ENCODE measurements around the gene F2R.
A peak's percentile ranks its signal among the peaks of the same experiment; 100 is the strongest.
"Not testable (repeated sequence)": the region's sequence is repeated elsewhere in the genome, so short reads cannot be mapped to it uniquely, and the experiment has no call there.

Gene F2R

GRCh38 chr5:76715736-76716455 is at the start of gene F2R:
TSS of gene F2R (plus strand) at chr5:76716126. CDS start at chr5:76716308, 182 bp downstream.
- DNase-seq = peak; percentile 86

- DNase-seq = no peak
These were observed 48.4 kb upstream of the F2R start for GRCh38 chr5:76667495-76667894.

DNA sequence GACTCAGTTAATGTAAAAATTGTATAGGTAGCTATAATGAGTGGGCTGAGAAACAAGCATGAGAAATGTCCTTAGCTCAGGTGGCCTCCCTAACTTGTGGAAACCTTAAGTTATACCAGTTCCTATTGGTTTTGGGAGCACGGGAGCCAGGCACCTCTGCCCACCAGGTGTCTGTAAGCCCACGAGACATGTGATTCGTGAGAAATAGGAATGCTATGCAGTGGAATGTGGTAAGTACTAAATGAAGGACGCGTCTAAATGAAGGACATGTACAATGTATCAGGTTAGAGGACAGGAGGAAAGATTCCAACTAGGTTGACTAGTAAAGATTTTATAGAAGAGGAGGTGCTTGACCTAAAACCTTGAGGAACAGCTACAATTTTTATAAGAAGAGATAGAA is 46.7 kb upstream of the F2R start:
- DNase-seq = no peak

DNA sequence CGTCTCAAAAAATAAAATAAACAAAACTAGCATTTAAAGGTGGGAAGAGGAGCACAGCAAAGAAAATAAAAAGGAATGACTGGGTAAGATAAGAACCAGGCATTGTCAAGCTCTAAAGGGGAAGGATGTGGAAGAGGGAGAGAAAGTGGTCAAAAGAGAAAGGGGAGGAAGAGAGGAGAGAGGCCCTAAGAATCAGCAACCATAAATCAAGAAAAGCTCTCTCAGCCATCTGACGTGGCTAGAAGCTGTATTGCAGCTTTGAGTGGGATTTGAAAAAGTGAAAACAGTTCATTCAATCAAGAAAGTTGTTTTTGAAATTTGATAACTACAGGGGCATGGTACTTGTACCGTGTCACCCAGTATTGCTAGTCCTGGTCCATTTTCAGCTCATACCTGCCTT is 45.4 kb upstream of the F2R start:
- no peak for DNase-seq

DNA sequence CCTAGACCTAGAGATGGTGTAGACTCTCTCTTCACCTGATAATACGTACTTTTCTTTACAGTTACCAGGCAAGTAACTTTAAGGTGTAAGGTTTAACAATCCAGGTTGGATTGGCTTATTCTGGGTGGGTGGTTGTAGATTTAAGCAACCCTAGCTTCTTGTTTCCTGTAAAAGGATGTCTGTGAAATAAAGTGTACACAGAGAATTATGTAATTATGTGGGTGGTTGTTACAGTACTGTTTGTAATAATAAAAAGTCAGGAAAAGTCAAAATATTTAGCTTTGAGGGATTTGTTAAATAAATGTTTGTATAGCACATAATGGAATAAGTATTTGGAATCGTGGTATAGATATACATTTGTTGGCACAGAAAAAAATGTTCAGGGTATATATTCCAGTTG is 43.7 kb upstream of the F2R start:
- no peak for DNase-seq

GRCh38 chr5:76673125-76673524 is 42.8 kb upstream of the F2R start:
- DNase-seq = no peak

DNA sequence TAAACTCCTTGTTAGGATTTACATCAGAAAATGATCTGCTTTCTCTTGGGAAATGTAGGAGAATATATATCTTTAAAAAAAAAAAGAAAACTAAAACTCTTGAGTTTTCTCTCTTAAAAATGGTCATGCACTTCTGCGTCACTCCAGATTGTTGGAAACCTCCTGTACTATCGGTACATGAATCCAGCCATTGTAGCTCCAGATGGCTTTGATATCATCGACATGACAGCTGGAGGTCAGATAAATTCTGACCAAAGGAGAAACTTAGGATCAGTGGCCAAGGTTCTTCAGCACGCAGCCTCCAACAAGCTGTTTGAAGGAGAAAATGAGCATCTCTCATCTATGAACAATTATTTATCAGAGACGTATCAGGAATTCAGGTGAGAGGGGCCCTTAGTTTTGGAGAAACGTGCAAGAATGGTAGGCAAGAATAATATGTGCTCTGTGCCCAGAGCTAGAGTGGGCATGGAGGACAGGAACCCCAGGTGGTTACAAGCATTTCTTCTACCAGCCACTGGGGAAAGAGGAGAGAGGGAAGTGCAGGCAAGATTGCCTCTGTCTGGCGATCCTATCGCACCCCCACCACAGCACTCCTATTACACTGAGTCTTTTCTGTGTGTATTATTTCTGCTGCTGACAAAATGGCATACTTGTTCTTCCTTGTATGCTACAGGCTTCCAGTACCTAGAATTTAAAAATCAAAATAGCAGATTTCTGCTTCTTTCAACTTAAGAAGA is 41.4 kb upstream of the F2R start:
- no peak for DNase-seq

DNA sequence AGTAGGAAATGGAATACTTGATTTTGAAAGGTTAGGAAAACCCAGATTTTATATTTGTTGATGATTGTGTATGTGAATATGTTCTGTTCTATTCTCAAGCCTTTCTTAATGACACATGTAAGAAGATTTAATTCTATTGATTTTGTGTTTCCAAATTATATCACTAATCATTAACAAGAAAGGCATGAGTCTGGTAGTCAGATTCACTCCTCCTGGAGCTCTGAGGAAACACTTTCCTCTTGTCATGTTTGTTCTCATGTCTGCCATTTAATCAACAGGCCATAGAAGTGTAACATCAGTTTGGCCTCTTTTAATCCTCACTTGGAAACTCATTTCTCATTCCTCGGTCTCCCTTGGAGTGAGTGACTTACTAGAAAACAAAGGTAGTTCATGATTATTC is 40.6 kb upstream of the F2R start:
- no peak for DNase-seq

DNA sequence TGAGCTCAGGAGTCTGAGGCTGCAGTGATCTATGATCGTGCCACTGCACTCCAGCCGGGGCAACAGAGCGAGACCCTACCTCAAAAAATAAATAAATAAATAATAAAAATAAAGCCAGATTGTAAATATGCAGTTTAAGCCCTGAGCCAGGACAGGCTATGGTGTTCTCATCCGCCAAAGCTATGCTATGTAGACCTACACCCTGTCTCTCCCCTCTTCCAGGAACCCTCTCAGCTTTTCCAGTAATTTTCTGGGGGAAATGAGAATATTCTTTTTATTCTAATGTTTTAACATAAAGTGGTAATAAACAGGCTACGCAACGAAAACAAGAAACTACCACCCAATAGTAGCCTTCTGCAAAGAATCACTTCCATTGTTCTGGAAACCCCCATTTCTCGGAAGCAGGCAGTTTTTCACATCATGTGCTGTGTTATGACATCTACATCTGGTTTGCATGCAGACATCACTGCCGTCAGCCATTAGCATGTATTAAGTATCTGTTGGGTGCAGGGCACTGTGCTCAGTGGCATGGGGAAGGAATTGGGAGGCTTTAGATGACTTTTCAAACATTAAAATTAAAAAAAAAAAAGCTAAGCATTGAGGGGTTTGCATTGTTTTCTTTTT is 38.0 kb upstream of the F2R start:
- no peak for DNase-seq

GRCh38 chr5:76679231-76679630 is 36.7 kb upstream of the F2R start:
- peak; percentile 42 for DNase-seq

DNA sequence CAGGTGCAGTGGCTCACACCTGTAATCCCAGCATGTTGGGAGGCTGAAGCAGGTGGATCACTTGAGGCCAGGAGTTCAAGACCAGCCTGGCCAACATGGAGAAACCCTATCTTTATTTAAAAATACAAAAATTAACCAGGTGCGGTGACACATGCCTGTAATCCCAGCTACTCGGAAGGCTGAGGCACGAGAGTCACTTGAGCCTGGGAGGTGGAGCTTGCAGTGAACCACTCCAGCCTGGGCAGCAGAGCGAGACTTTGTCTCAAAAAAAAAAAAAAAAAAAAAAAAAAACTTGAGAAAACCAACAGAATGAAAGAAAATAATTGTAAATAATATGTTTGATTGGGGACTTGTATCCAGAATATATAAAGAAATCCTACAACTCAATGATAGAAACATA is 35.1 kb upstream of the F2R start:
- DNase-seq = not testable (repeated sequence)

DNA sequence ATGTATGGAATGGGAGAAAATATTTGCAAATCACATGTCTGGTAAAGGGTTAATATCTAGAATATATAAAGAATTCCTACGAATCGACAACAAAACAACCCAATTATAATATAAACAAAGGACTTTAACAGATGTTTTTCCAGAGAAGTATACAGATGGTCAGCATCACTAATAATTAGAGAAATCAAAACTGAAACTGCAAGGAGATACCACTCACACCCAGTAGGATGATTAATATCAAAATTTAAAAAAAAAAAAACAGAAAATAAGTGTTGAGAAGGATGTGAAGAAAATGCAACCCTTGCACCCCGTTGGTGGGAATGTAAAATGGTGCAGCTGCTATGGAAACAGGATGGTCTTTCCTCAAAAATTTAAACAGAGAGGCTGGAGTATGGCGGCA is 34.6 kb upstream of the F2R start:
- no peak for DNase-seq

- DNase-seq = peak; percentile 49
These were observed 33.5 kb upstream of the F2R start for GRCh38 chr5:76682387-76682786.

DNA sequence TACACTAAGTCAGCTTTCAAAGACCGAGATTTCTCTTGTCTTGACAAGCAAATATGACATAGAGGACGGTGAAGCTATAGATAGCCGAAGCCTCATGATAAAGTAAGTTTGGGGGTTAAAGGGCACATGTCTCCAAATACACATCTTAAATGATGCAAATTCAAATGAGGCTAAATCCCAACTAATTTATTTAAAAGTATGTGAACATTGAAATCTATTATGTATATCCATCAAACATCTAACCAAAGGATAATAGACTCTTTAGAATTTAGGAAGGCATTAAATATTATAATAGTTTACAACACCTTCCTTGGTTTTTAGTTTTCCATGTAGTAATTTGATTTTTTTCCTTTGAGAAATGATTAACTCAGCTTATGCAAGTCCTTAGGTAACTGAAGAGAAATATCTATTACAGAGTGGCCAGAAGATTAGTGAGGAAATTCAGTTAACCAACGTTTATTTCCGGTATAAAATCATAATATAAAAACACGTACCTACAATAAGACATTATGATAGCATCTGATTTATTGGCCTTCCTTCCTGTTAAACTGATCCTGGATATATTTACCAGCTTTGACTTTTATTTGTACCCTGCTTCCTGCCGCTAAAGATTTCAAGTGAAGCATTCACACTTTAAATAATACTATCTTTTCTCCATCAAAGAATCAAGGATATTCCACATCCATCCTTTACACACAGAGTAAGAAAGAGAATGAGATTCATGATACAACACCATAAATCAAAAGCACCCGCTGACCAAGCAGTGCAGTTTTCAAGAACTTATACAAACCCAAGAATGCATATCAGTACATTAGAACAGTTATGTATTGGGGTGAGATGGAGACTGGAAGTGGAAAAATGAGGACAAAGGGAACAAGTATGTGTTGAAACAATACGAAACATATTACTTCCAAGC is 31.9 kb upstream of the F2R start:
- peak; percentile 36 for DNase-seq

DNA sequence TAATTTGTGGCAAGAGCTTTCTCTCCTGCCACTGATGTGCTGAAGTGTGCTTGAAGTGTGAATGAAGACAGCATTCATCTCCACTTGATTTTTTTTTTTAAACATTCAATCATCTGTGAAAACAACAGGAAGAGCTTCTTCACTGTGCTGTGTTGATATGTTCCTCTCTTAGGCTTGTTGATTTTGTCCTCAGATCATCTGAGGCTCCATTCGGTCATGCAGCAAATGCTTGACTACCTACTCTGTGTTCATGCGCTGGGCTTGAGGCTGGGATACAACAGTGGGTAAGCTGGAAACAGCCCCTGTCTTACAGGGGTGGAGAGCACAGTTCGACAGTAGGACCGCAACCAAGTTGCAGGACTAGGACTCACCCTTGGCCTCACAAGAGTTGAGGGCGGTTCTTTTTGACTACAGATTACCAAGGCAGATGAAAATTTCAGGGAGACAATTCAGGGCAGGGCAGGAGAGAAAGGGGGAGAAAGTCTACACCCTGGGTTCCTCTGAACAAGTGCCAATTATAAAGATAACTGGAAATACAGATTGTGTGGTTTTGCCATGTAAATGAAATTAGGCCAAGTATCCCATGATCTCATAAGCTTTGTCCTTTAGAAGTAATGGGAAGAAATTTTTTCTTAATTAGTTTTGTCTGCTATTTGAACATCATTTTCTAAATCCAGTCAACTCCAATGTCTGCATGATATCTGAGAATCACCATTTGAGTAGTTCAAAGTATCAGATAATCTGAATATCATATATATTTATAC is 31.0 kb upstream of the F2R start:
- peak; percentile 40 for DNase-seq

- no peak for DNase-seq
These were observed 30.2 kb upstream of the F2R start for GRCh38 chr5:76685704-76686103.

GRCh38 chr5:76688212-76688611 is 27.7 kb upstream of the F2R start:
- peak; percentile 21 for DNase-seq

GRCh38 chr5:76688836-76689235 is 27.1 kb upstream of the F2R start:
- peak; percentile 48 for DNase-seq

GRCh38 chr5:76689321-76690036 is 26.4 kb upstream of the F2R start:
- peak; percentile 99 for DNase-seq

GRCh38 chr5:76690037-76690679 is 25.8 kb upstream of the F2R start:
- no peak for DNase-seq
